ENCODE data around the gene KCTD15. TPM values are rescaled to one million over a fixed set of nuclear protein-coding genes. Genes with fewer than 3 reads are reported as not detected.

The KCTD15 gene
- total RNA-seq, 1 donor from 2014 or later = 2.7 TPM

DNA sequence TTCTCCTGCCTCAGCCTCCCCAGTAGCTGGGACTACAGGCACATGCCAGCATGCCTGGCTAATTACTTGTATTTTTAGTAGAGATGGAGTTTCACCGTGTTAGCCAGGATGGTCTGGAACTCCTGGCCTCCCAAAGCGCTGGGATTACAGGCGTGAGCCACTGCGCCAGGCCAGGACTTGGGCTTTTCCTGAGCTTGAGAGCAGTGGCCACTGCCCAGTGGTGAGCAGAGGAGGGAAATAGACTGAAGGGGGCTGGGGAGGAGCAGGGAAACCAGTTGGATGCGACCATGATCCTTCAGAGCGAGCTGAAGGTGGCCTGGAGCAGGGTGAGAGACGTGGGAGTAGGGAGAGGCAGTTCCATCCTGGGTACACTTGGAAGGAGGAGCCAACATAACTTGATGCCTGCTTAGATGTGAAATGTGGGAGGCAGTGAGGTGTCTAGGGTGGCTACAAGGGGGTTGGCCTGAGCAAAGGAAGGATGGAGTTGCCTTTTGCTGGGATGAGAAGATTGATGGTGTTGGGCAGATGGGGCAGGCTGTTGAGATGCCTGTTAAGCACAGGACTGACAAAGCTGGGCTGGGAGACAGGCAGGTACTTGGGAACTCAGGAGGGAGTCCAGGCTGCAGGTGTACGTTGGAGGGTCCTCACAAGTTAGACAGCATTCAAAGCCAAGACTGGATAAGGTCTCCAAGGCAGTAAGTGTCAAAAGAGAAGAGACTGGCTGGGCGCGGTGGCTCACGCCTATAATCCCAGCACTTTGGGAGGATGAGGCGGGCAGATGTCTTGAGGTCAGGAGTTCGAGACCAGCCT, 31.8 kb downstream of the KCTD15 start:
- H3K9me3 Mint-ChIP-seq = no peaks in the 10 kb centered on the region
- POLR2A ChIA-PET = no interaction called here
- no peak overlapping the region for H3K4me3 Mint-ChIP-seq
- no peaks in the 10 kb centered on the region for H3K4me1 Mint-ChIP-seq
- no peaks in the 10 kb centered on the region for H3K36me3 Mint-ChIP-seq (ENCODE audit: low read depth)
- TF ChIP-seq, protein P1, sequence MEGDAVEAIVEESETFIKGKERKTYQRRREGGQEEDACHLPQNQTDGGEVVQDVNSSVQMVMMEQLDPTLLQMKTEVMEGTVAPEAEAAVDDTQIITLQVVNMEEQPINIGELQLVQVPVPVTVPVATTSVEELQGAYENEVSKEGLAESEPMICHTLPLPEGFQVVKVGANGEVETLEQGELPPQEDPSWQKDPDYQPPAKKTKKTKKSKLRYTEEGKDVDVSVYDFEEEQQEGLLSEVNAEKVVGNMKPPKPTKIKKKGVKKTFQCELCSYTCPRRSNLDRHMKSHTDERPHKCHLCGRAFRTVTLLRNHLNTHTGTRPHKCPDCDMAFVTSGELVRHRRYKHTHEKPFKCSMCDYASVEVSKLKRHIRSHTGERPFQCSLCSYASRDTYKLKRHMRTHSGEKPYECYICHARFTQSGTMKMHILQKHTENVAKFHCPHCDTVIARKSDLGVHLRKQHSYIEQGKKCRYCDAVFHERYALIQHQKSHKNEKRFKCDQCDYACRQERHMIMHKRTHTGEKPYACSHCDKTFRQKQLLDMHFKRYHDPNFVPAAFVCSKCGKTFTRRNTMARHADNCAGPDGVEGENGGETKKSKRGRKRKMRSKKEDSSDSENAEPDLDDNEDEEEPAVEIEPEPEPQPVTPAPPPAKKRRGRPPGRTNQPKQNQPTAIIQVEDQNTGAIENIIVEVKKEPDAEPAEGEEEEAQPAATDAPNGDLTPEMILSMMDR (IDR thresholded peaks at IDR 0.05) = no peak
- intact Hi-C loops (cut with micrococcal nuclease) = no loop called here
- DNase-seq (no peak), ATAC-seq (ENCODE audit: low read depth) (no peak)
- CTCF ChIA-PET = no interaction called here
- H3K27me3 Mint-ChIP-seq = peaks cover 18% of the 10 kb centered on the region
- H3K27ac Mint-ChIP-seq = no peak overlapping the region

DNA sequence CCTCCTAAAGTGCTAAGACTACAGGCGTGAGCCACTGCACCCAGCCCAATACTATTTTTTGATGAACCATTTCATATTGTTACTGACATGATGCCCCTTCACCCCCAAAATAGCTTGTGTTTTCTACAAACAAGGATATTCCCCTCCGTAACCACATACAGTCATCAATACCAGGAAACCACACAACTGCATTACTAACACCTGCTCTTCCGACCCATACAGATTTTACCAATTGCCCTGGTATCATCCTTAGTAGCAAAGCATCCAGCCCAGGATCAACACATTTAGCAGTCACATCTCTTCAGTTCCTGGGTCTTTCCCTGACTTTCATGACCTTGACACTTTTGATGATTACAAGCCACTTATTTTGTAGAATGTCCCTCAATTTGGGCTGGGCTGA, 33.6 kb downstream of the KCTD15 start:
- intact Hi-C loops (cut with micrococcal nuclease) = no loop called here
- DNase-seq = no peak
- no peak overlapping the region for H3K4me3 Mint-ChIP-seq
- CTCF ChIA-PET = interaction anchor here (1.1 kb wide), 1 partner anchor 52 kb away, joined by 3 read pairs; no protein-coding TSS in a partner anchor
- peaks cover 22% of the 10 kb centered on the region for H3K27me3 Mint-ChIP-seq
- POLR2A ChIA-PET = no interaction called here
- ATAC-seq (ENCODE audit: low read depth) = no peak
- no peaks in the 10 kb centered on the region for H3K9me3 Mint-ChIP-seq
- no peaks in the 10 kb centered on the region for H3K36me3 Mint-ChIP-seq (ENCODE audit: low read depth)
- TF ChIP-seq, protein P1 (IDR thresholded peaks at IDR 0.05) = no peak
- H3K4me1 Mint-ChIP-seq = no peaks in the 10 kb centered on the region
- H3K27ac Mint-ChIP-seq = no peak overlapping the region

DNA sequence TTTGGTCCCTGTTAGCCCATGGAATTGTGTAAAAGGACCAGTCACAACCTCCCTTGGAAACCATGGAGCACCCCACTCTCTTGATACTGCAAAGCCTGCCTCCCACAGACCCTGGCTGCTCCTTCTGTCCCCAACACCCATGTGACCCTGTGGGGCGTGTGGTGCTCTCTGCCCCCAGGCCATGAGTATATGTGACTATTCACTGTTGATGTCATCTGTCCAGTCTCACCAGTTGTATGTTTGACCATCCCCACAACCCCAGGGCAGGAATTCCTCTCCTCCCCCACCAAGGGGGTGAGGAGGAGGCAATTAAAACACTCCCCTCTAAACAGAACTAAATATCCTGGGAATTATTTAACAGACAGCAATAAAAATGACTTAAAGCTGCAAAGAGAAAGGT, 35.2 kb downstream of the KCTD15 start:
- CTCF ChIA-PET = no interaction called here
- Mint-ChIP-seq H3K9me3 (no peaks in the 10 kb centered on the region), H3K27me3 (peaks cover 22% of the 10 kb centered on the region), H3K36me3 (ENCODE audit: low read depth) (no peaks in the 10 kb centered on the region), H3K27ac (no peak overlapping the region), H3K4me3 (no peak overlapping the region), H3K4me1 (no peaks in the 10 kb centered on the region)
- ATAC-seq (ENCODE audit: low read depth) = no peak
- POLR2A ChIA-PET = no interaction called here
- TF ChIP-seq, protein P1 (IDR thresholded peaks at IDR 0.05) = no peak
- intact Hi-C loops (cut with micrococcal nuclease) = no loop called here
- no peak for DNase-seq

DNA sequence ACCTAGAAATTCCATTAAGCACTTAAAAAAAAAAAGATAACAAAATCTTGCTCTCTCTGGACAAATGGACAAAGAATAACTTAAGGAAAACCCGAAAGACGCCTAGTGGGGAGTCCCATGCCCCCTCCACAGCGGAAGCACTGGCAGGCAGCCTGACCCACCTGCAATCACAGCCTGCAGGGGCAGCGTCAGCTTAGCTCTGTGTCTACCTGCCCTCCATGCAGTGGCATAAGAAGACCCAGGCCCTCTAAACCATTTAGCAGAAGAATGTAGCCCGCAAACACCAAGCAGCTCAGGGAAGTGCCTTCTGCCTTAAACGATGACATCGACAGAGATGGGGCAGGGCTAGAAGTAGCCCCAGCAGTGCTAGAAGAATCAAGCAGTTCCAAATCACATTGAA, 36.0 kb downstream of the KCTD15 start:
- POLR2A ChIA-PET = no interaction called here
- Mint-ChIP-seq H3K4me1 (no peaks in the 10 kb centered on the region), H3K4me3 (no peak overlapping the region), H3K27ac (no peak overlapping the region), H3K9me3 (no peaks in the 10 kb centered on the region), H3K36me3 (ENCODE audit: low read depth) (no peaks in the 10 kb centered on the region), H3K27me3 (peaks cover 22% of the 10 kb centered on the region)
- DNase-seq = no peak
- intact Hi-C loops (cut with micrococcal nuclease) = no loop called here
- ATAC-seq (ENCODE audit: low read depth) = no peak
- CTCF ChIA-PET = no interaction called here
- TF ChIP-seq, protein P1 (IDR thresholded peaks at IDR 0.05) = no peak

DNA sequence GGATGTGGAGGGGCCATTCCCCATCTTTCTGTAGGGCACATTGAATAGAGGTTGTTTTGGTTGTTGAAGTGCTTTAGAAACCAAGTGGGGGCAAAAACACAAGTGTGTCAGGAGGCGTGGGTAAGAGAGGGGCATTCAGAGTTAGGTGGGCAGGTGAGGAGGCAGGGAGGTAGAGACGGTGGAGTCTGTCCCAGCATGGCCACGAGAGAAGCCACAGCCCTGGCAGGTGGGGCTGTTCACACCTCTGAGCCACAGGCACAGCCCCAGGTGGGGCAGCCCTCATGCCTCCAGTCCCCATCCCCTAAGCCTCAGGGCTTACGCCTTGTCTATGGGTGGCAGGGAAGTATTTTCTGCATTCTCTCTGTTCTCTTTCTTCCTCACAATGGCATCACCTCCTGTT, 43.7 kb downstream of the KCTD15 start:
- ATAC-seq (ENCODE audit: low read depth) (no peak), DNase-seq (no peak)
- H3K27ac Mint-ChIP-seq = no peak overlapping the region
- TF ChIP-seq, protein P1 (IDR thresholded peaks at IDR 0.05) = no peak
- ChIA-PET POLR2A (interaction anchor here (0.6 kb wide), 1 partner anchor 8 kb away, joined by 3 read pairs; no protein-coding TSS in a partner anchor), CTCF (no interaction called here)
- H3K4me3 Mint-ChIP-seq = no peak overlapping the region
- peaks cover 2% of the 10 kb centered on the region for H3K9me3 Mint-ChIP-seq
- no peaks in the 10 kb centered on the region for H3K36me3 Mint-ChIP-seq (ENCODE audit: low read depth)
- H3K4me1 Mint-ChIP-seq = no peaks in the 10 kb centered on the region
- peaks cover 26% of the 10 kb centered on the region for H3K27me3 Mint-ChIP-seq
- intact Hi-C loops (cut with micrococcal nuclease) = no loop called here
